Measurements from ENCODE around the gene IRF8. TPM values are rescaled to one million over a fixed set of nuclear protein-coding genes. Genes with fewer than 3 reads are reported as not detected.

IRF8 gene
- total RNA-seq, 1 donor from 2014 or later, result not detected

DNA sequence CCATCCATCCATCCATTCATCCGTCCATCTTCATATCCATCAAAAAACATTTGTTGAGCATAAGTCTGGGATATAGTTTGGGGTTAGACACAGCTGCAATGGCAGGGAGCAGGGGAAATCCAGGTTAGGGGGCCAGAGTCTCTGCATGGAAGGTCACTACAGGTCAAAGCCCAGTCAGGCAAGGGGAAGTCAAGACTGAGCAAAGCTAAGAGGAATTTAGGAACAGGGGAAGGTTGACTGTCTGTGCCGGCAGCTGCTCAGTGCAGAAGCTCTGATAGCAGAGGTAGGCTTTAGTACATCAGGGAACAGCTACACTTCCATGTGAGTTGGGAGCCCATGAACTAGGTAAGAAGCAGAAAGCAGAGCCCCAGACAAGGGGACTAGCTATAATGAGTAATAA, 68.1 kb downstream of the IRF8 start:
- H3K27me3 ChIP-seq (ENCODE audit: control insufficient read depth, insufficient read depth, low read length), result peaks cover 2% of the 10 kb centered on the region
- TF ChIP-seq, protein P1, sequence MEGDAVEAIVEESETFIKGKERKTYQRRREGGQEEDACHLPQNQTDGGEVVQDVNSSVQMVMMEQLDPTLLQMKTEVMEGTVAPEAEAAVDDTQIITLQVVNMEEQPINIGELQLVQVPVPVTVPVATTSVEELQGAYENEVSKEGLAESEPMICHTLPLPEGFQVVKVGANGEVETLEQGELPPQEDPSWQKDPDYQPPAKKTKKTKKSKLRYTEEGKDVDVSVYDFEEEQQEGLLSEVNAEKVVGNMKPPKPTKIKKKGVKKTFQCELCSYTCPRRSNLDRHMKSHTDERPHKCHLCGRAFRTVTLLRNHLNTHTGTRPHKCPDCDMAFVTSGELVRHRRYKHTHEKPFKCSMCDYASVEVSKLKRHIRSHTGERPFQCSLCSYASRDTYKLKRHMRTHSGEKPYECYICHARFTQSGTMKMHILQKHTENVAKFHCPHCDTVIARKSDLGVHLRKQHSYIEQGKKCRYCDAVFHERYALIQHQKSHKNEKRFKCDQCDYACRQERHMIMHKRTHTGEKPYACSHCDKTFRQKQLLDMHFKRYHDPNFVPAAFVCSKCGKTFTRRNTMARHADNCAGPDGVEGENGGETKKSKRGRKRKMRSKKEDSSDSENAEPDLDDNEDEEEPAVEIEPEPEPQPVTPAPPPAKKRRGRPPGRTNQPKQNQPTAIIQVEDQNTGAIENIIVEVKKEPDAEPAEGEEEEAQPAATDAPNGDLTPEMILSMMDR (IDR thresholded peaks at IDR 0.05; ENCODE audit: insufficient read depth, low read length, severe bottlenecking), result no peak
- DNase-seq (ENCODE audit: low read depth) (no peak), FAIRE-seq (no peak)
- H3K4me3 ChIP-seq (ENCODE audit: low read depth, low read length), result no peak overlapping the region
- no peaks in the 10 kb centered on the region for H3K36me3 ChIP-seq (ENCODE audit: control insufficient read depth, insufficient read depth, low read length)

DNA sequence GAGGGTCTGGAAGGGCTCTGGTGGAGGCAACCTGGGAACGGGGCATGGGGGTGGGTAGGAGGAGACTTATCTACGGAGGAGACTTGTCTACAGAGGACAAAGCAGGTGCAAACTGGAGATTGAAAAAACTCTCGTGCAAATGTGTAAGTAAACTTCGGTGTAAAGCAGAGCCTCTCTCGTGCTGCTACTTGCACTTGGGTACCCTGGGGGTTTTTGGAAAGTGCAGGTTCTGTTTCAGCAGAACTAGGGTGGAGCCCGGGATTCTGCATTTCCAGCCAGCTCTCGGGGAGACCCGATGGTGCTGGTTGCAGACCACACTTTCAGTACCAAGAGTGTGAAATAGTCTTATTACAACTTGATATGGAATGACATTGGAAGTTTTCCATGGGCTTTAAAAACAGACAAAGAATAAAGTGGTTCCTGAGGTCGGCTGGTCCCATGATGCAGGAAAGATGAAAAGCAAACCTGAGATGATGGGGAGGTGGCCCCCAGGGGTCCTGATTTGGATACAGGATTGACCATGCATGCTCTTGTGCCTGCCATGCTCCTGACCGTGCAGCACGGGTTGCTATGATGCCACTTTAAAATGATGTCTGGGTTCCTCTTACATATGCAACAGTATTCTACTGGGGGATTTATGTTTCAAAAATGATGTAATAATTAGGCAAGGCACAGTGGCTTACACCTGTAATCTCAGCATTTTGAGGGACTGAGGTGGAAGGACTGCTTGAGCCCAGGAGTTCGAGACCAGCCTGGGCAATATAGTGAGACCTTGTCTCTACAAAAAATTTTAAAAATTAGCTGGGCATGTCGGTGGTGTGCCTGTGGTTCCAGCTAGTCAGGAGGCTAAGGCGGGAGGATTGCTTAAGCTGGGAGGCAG, 69.3 kb downstream of the IRF8 start:
- DNase-seq (ENCODE audit: low read depth), result no peak
- H3K36me3 ChIP-seq (ENCODE audit: control insufficient read depth, insufficient read depth, low read length), result no peaks in the 10 kb centered on the region
- no peak overlapping the region for H3K4me3 ChIP-seq (ENCODE audit: low read depth, low read length)
- H3K27me3 ChIP-seq (ENCODE audit: control insufficient read depth, insufficient read depth, low read length), result peaks cover 2% of the 10 kb centered on the region
- TF ChIP-seq, protein P1 (IDR thresholded peaks at IDR 0.05; ENCODE audit: insufficient read depth, low read length, severe bottlenecking), result no peak
- FAIRE-seq, result no peak

DNA sequence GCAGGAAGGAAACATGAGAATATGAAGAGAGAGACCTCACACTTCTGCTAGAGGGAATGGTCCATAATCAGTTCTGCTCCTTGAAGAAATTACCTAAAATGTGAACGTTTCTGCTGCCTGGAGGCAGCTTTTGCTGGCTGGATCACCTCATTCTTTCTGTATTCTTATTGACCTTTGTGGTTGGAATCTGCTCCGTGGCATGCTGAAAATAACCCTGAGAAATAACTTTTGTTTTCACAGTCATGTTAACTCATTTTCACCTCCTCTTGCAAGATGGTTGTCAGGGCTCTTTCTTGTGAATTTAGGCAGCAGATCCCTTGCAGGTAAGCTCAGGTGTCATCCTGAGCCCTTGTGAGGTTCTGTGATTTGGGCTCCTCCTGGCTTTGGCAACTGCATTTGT, 70.2 kb downstream of the IRF8 start:
- TF ChIP-seq, protein P1 (IDR thresholded peaks at IDR 0.05; ENCODE audit: insufficient read depth, low read length, severe bottlenecking), result no peak
- FAIRE-seq (no peak), DNase-seq (ENCODE audit: low read depth) (no peak)
- H3K27me3 ChIP-seq (ENCODE audit: control insufficient read depth, insufficient read depth, low read length), result no peaks in the 10 kb centered on the region
- no peaks in the 10 kb centered on the region for H3K36me3 ChIP-seq (ENCODE audit: control insufficient read depth, insufficient read depth, low read length)
- H3K4me3 ChIP-seq (ENCODE audit: low read depth, low read length), result no peak overlapping the region

DNA sequence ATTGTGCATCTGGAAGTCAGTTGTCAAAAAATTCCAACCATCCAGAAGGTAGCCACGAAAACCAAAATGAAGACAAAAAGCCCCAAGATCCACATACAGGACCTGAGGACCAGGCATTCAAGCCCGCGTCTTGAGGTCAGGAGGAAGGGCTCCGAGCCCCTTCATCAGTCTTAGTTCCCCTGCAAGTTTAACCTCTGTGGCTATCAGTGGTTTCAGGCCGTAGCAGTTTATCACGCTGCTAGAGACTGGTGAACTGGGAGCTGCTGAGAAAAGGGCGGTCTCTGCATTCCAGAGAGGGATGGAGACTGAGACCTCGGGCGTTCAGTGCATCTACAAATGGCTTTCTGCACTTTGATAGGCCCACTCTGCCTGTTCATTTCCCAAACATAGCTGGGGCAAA, 70.6 kb downstream of the IRF8 start:
- no peak for DNase-seq (ENCODE audit: low read depth)
- H3K4me3 ChIP-seq (ENCODE audit: low read depth, low read length), result no peak overlapping the region
- H3K27me3 ChIP-seq (ENCODE audit: control insufficient read depth, insufficient read depth, low read length), result no peaks in the 10 kb centered on the region
- FAIRE-seq, result no peak
- no peaks in the 10 kb centered on the region for H3K36me3 ChIP-seq (ENCODE audit: control insufficient read depth, insufficient read depth, low read length)
- TF ChIP-seq, protein P1 (IDR thresholded peaks at IDR 0.05; ENCODE audit: insufficient read depth, low read length, severe bottlenecking), result no peak

DNA sequence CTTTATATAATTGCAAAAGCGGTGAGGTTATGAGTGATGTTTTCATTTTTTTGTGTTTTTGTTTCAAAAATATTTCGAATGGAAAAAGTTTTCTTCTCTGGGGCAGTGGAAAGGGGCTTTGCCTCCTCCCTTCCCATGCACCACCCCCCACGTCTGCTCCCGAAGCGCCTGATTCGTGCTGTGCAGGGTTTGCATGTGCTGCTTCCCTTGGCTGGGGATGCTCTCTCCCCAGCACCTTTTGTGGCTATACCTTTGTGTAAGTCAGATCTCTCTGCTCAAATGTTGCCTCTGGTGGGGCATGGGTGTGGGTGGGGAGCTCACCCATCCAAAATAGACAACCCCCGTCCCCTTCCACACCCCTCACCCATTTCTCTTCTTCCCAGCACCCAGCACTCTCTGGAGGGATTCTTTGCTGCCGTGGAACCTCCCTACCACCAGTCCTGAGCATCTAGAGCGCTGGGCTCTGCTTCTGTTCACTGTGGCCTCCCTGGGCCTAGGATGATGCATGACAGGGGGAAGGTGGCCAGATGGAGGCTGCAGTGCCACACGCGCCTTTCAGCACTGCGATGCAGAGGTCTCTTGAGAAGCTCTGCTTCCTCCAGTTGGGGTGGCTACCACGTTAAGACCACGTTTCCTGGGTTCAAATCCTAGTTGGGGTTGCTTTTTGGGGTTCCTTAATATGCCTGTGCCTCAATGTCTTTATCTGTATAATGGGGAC, 71.2 kb downstream of the IRF8 start:
- Histone ChIP-seq H3K4me3 (ENCODE audit: low read depth, low read length) (no peak overlapping the region), H3K27me3 (ENCODE audit: control insufficient read depth, insufficient read depth, low read length) (no peaks in the 10 kb centered on the region), H3K36me3 (ENCODE audit: control insufficient read depth, insufficient read depth, low read length) (no peaks in the 10 kb centered on the region)
- TF ChIP-seq, protein P1 (IDR thresholded peaks at IDR 0.05; ENCODE audit: insufficient read depth, low read length, severe bottlenecking), result no peak
- FAIRE-seq (peak; percentile 28), DNase-seq (ENCODE audit: low read depth) (no peak)

Data from bronchial epithelial cell (primary cell).